B cell (primary cell): ENCODE data around the gene COQ9. TPM values are rescaled to one million over a fixed set of nuclear protein-coding genes. Genes with fewer than 3 reads are reported as not detected.

ENCODE experiments used
- ATAC-seq: fragments of 200-7000 bp; cut with Tn5 transposase; one replicate; pipeline ENCODE4 v1.10.0; 2021; ENCODE audit warnings: low read depth, mild to moderate bottlenecking, moderate number of reproducible peaks, moderate library complexity
- CTCF ChIA-PET: fragments of 350-600 bp; sonication (Branson Sonifier 250); formaldehyde crosslinking; loops from one replicate; lab custom pipeline; 2021; ENCODE audit warnings: antibody characterized with exemption, inconsistent platforms; lab: Charles Lee
- POLR2A ChIA-PET: fragments of 350-600 bp; sonication (Branson Sonifier 250); formaldehyde crosslinking; loops from one replicate; lab custom pipeline; 2021; ENCODE audit warnings: antibody characterized with exemption; lab: Charles Lee
- DNase-seq: peaks from one replicate; pipeline ENCODE4 v3.0.0; 2013
- H2AFZ ChIP-seq: 2 replicates; pipeline ENCODE4 v1.6.1; 2012; ENCODE audit warnings: mild to moderate bottlenecking, low read depth, low read length; ENCODE audit not compliant: insufficient read depth, poor library complexity, severe bottlenecking
- H3K27ac ChIP-seq, 2 donors: 1 replicate in 1 of 2; 2 replicates in 1 of 2; pipeline ENCODE4 v1.5.1; 2012 to 2013; ENCODE audit warnings: low read length in 2 of 2, mild to moderate bottlenecking in 2 of 2, moderate library complexity in 1 of 2
- H3K27me3 ChIP-seq, 4 experiments: fragments of 200-600 bp in 1 of 4; sonication (generic) in 1 of 4; replicated peaks in 1 of 4; 1 replicate in 2 of 4; 2 replicates in 2 of 4; pipeline versions ENCODE4 v1.6.1 to v1.7.0; 2013 to 2016; ENCODE audit warnings: low read length in 3 of 4, mild to moderate bottlenecking in 2 of 4, mixed read lengths in 1 of 4, moderate library complexity in 1 of 4; ENCODE audit not compliant: insufficient read depth in 4 of 4, control insufficient read depth in 3 of 4; ENCODE audit errors: control extremely low read depth in 1 of 4
- H3K36me3 ChIP-seq, 2 experiments: replicated peaks in 1 of 2; 1 replicate in 1 of 2; 2 replicates in 1 of 2; pipeline versions ENCODE4 v1.6.1 to v1.7.1; 2013; ENCODE audit warnings: low read length in 1 of 2; ENCODE audit not compliant: insufficient read depth in 2 of 2, control insufficient read depth in 1 of 2; ENCODE audit errors: control extremely low read depth in 1 of 2, extremely low read depth in 1 of 2
- H3K4me1 ChIP-seq, 2 donors: fragments of 200-600 bp in 1 of 2; sonication (generic) in 1 of 2; 1 replicate in 1 of 2; 2 replicates in 1 of 2; pipeline versions ENCODE4 v1.5.1 to v1.6.1; 2013 to 2017; ENCODE audit warnings: low read length in 2 of 2; ENCODE audit not compliant: control insufficient read depth in 2 of 2, insufficient read depth in 2 of 2
- H3K4me2 ChIP-seq: replicated peaks from 2 replicates; pipeline ENCODE3; 2012; ENCODE audit warnings: mild to moderate bottlenecking, low read depth, low read length; ENCODE audit not compliant: poor library complexity, severe bottlenecking
- H3K4me3 ChIP-seq, 5 experiments: fragments of 200-600 bp in 1 of 5; sonication (generic) in 1 of 5; 1 replicate in 3 of 5; 2 replicates in 2 of 5; pipeline versions ENCODE4 v1.5.1 to v1.7.0; 2011 to 2016; ENCODE audit warnings: low read length in 4 of 5, mild to moderate bottlenecking in 4 of 5, low read depth in 2 of 5, control low read depth in 1 of 5, moderate library complexity in 1 of 5; ENCODE audit not compliant: insufficient read depth in 1 of 5; ENCODE audit errors: control extremely low read depth in 1 of 5, extremely low read depth in 1 of 5
- H3K79me2 ChIP-seq: fragments of 200-600 bp; sonication (generic); one replicate; pipeline ENCODE4 v1.6.0; 2016; ENCODE audit warnings: low read length; ENCODE audit not compliant: control insufficient read depth, insufficient read depth
- H3K9ac ChIP-seq: fragments of 200-600 bp; sonication (generic); 2 replicates; pipeline ENCODE4 v1.6.1; 2017; ENCODE audit warnings: mild to moderate bottlenecking, low read length, moderate library complexity
- H3K9me3 ChIP-seq, 3 donors: one replicate each; pipeline versions ENCODE4 v1.6.1 to v1.7.1; 2013; ENCODE audit warnings: low read length in 2 of 3; ENCODE audit not compliant: control insufficient read depth in 2 of 3, insufficient read depth in 1 of 3; ENCODE audit errors: control extremely low read depth in 1 of 3
- H4K20me1 ChIP-seq: 2 replicates; pipeline ENCODE4 v1.6.0; 2012; ENCODE audit warnings: mild to moderate bottlenecking, low read length; ENCODE audit not compliant: insufficient read depth, control insufficient read depth, poor library complexity, severe bottlenecking
- H3K27ac Mint-ChIP-seq: one replicate; pipeline ENCODE4 v1.8.0; 2021; ENCODE audit warnings: mixed read lengths
- H3K27me3 Mint-ChIP-seq: one replicate; pipeline ENCODE4 v1.8.0; 2021; ENCODE audit warnings: mixed read lengths
- H3K4me1 Mint-ChIP-seq: one replicate; pipeline ENCODE4 v1.8.0; 2021; ENCODE audit warnings: mixed read lengths
- H3K4me3 Mint-ChIP-seq: one replicate; pipeline ENCODE4 v1.8.0; 2021; ENCODE audit warnings: mixed read lengths
- H3K9me3 Mint-ChIP-seq: one replicate; pipeline ENCODE4 v1.8.0; 2022; ENCODE audit warnings: mixed read lengths; ENCODE audit not compliant: insufficient read depth
- EZH2 ChIP-seq: IDR thresholded peaks from 2 replicates; pipeline ENCODE4 v1.6.1; 2012; ENCODE audit warnings: borderline replicate concordance, low read depth, mild to moderate bottlenecking, moderate library complexity, low read length; ENCODE audit not compliant: insufficient read depth, poor library complexity, severe bottlenecking
- WGBS: methylation state at CpG from one replicate; pipeline ENCODE4 v1.1.5; 2013; ENCODE audit warnings: missing lambda C conversion rate; ENCODE audit not compliant: insufficient coverage; 5-methylcytosine and 5-hydroxymethylcytosine counted together
- intact Hi-C: fragments of 100-400 bp; cut with micrococcal nuclease; formaldehyde crosslinking; loops from one replicate; pipeline ENCODE4 v1.10.0; 2022
- polyA plus RNA-seq: library from polyadenylated mRNA; depleted of rRNA; stranded (reverse); fragments of >200 nt; gene quantifications from 2 replicates; pipeline ENCODE4 v1.2.3, GENCODE V29; 2012
- total RNA-seq, 2 donors: library from RNA; stranded (reverse); fragments of 120-200 nt in 1 of 2; gene quantifications; 1 replicate in 1 of 2; 2 replicates in 1 of 2; pipeline versions ENCODE4 v1.2.3 to v1.2.4, GENCODE V29; 2013 to 2022
- TF ChIP-seq, protein P1 (sequence below): fragments of 200-600 bp; IDR thresholded peaks from one replicate; pipeline ENCODE4 v1.8.0; 2022; ENCODE audit warnings: antibody characterized with exemption, mild to moderate bottlenecking

The COQ9 gene
- total and polyA plus RNA-seq, 2 donors (not counting 1 experiment from before 2014, with no cell fraction given) = 41.5 to 53.0 TPM

DNA sequence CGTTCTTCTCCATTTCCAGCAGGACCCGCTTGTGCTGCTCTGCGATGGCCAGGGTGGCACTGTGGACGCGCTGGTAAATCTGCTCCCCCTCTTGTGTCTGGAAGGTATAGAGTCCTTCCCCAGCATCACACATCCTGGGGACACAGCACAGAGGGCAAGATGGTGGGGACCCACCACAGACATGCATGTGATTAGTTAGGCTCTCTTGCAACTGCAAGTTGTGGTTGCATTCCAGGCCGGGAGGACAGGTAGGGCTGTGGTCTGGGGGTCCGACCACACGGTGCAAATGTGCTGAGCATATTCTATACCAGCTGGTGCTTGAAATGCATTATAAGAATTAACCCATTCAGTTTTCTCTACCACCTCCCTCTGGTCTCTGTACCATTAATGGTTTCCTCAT is 26.6 kb downstream of the COQ9 start:
- Histone ChIP-seq H3K4me1 (peaks cover 22 to 36% of the 10 kb centered on the region in 2 donors), H4K20me1 (no peaks in the 10 kb centered on the region), H3K79me2 (no peaks in the 10 kb centered on the region), H2AFZ (no peak overlapping the region), H3K4me3 (no peak overlapping the region), H3K4me2 (no peak overlapping the region), H3K27me3 (peaks cover 0 to 4% (median 0%) of the 10 kb centered on the region in 4 experiments), H3K9me3 (no peaks in the 10 kb centered on the region), H3K27ac (no peak overlapping the region), H3K9ac (no peak overlapping the region), H3K36me3 (peaks cover 1 to 36% of the 10 kb centered on the region in 2 experiments)
- H3K27me3 Mint-ChIP-seq = peaks cover 4% of the 10 kb centered on the region
- ChIA-PET POLR2A (interaction anchor here (0.7 kb wide), 1 partner anchor 576 kb away, joined by 3 read pairs; no protein-coding TSS in a partner anchor), CTCF (interaction anchor here (0.7 to 2.2 kb wide), 5 partner anchors 12 to 229 kb away, joined by 3 to 14 read pairs (median 5); partner anchors contain the start of genes ARL2BP and DOK4)
- no peak for ATAC-seq
- no peak overlapping the region for H3K4me3 Mint-ChIP-seq
- no peak for DNase-seq
- intact Hi-C loops = no loop called here
- H3K27ac Mint-ChIP-seq = no peak overlapping the region
- no peaks in the 10 kb centered on the region for H3K9me3 Mint-ChIP-seq
- peaks cover 24% of the 10 kb centered on the region for H3K4me1 Mint-ChIP-seq
- 98% methylated on average over 5 of the region's 8 CpGs for WGBS
- TF ChIP-seq EZH2 = no peak
- TF ChIP-seq, protein P1, sequence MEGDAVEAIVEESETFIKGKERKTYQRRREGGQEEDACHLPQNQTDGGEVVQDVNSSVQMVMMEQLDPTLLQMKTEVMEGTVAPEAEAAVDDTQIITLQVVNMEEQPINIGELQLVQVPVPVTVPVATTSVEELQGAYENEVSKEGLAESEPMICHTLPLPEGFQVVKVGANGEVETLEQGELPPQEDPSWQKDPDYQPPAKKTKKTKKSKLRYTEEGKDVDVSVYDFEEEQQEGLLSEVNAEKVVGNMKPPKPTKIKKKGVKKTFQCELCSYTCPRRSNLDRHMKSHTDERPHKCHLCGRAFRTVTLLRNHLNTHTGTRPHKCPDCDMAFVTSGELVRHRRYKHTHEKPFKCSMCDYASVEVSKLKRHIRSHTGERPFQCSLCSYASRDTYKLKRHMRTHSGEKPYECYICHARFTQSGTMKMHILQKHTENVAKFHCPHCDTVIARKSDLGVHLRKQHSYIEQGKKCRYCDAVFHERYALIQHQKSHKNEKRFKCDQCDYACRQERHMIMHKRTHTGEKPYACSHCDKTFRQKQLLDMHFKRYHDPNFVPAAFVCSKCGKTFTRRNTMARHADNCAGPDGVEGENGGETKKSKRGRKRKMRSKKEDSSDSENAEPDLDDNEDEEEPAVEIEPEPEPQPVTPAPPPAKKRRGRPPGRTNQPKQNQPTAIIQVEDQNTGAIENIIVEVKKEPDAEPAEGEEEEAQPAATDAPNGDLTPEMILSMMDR = no peak
